Testis (tissue), 2 donors: ENCODE data around the gene CUBN.

Experiments
- POLR2A ChIP-seq: fragments of 450-650 bp; IDR thresholded peaks from one replicate; pipeline ENCODE4 v1.6.1; 2017; ENCODE audit warnings: antibody characterized with exemption, mild to moderate bottlenecking, moderate library complexity
- TF ChIP-seq, protein P1 (sequence below), 3 experiments: fragments of 450-650 bp in 2 of 3; fragments of 200-600 bp in 1 of 3; sonication (generic) in 1 of 3; IDR thresholded peaks; one replicate each; pipeline ENCODE4 v1.5.1; 2016 to 2019; ENCODE audit warnings: antibody characterized with exemption in 3 of 3, mild to moderate bottlenecking in 2 of 3, moderate library complexity in 1 of 3

DNA sequence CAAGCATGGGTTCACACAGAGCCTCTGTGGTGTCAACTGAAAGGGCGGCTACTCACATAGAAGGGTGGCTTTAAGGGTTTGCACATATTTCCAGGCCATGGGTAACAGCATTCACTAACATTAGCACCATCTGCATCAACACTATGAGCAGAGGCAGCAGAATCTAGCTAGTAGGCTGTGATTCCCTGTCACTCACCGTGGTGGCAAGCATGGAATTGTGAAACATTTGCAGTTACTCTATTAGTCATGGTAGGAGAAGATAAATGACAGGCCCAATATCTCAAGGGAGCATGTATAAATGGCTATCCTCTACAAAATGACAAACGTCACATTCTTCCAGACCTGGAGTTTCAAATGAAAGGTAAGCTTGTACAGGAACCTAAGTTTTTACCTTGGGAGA lies 32.2 kb upstream of the CUBN start:
- TF ChIP-seq, protein P1, sequence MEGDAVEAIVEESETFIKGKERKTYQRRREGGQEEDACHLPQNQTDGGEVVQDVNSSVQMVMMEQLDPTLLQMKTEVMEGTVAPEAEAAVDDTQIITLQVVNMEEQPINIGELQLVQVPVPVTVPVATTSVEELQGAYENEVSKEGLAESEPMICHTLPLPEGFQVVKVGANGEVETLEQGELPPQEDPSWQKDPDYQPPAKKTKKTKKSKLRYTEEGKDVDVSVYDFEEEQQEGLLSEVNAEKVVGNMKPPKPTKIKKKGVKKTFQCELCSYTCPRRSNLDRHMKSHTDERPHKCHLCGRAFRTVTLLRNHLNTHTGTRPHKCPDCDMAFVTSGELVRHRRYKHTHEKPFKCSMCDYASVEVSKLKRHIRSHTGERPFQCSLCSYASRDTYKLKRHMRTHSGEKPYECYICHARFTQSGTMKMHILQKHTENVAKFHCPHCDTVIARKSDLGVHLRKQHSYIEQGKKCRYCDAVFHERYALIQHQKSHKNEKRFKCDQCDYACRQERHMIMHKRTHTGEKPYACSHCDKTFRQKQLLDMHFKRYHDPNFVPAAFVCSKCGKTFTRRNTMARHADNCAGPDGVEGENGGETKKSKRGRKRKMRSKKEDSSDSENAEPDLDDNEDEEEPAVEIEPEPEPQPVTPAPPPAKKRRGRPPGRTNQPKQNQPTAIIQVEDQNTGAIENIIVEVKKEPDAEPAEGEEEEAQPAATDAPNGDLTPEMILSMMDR (IDR thresholded peaks at IDR 0.05), result no peak
- no peak for TF ChIP-seq POLR2A
